ENCODE measurements around the gene OGT. TPM values are rescaled to one million over a fixed set of nuclear protein-coding genes. Genes with fewer than 3 reads are reported as not detected.
"Not testable (repeated sequence)": the region's sequence is repeated elsewhere in the genome, so short reads cannot be mapped to it uniquely, and the experiment has no call there.

The OGT gene
- total RNA-seq, 1 experiment from 2014 or later = 116 TPM

GRCh38 chrX:71609095-71609750 is 76.3 kb downstream of the OGT start:
- H2BK15ac ChIP-seq (ENCODE audit: low read depth, low read length) = no peak overlapping the region
- no peak overlapping the region for H2BK12ac ChIP-seq (ENCODE audit: insufficient read length, low read depth, low read length)
- no peaks in the 10 kb centered on the region for H4K20me1 ChIP-seq (ENCODE audit: control insufficient read depth, insufficient read depth, insufficient read length)
- H3K4ac ChIP-seq (ENCODE audit: low read depth, low read length) = no peak overlapping the region
- H3K36me3 Mint-ChIP-seq (ENCODE audit: insufficient read depth in 1 of 3, low read depth in 3 of 3) = peaks cover 16 to 47% (median 36%) of the 10 kb centered on the region in 3 experiments; a peak in 6 of 7 replicates
- H3K9me3 Mint-ChIP-seq = peaks cover 60 to 67% of the 10 kb centered on the region in 2 experiments
- no peaks in the 10 kb centered on the region for H3K23me2 ChIP-seq (ENCODE audit: insufficient read length, low read depth, low read length, poor library complexity, severe bottlenecking)
- no peak overlapping the region for H4K5ac ChIP-seq (ENCODE audit: insufficient read length, low read depth, low read length)
- H3K18ac ChIP-seq (ENCODE audit: insufficient read length, low read depth, low read length) = no peak overlapping the region
- no peak overlapping the region for H2BK20ac ChIP-seq (ENCODE audit: low read depth, low read length, poor library complexity, severe bottlenecking)
- H3K4me3 Mint-ChIP-seq = no peak overlapping the region; a peak in 1 of 5 replicates
- H3K79me2 ChIP-seq (ENCODE audit: insufficient read depth, low read length) = no peaks in the 10 kb centered on the region
- no peaks in the 10 kb centered on the region for H3K79me1 ChIP-seq (ENCODE audit: insufficient read depth, low read depth, low read length, poor library complexity, severe bottlenecking)
- H2BK5ac ChIP-seq (ENCODE audit: insufficient read length, low read length) = no peak overlapping the region
- no peak for DNase-seq
- no peaks in the 10 kb centered on the region for H3K4me1 ChIP-seq (ENCODE audit: insufficient read depth, low read length)
- H3K27ac Mint-ChIP-seq = no peak overlapping the region
- H3K4me1 Mint-ChIP-seq = no peaks in the 10 kb centered on the region
- H2AFZ ChIP-seq (ENCODE audit: low read length) = no peak overlapping the region
- H3T11ph ChIP-seq (ENCODE audit: low read length) = no peak overlapping the region
- H3K27me3 Mint-ChIP-seq (ENCODE audit: low read depth) = no peaks in the 10 kb centered on the region
- H3K14ac ChIP-seq (ENCODE audit: insufficient read depth, low read length) = no peak overlapping the region
- no peak overlapping the region for H3K27ac ChIP-seq (ENCODE audit: insufficient read length, low read depth, low read length)
- H3K9ac ChIP-seq (ENCODE audit: extremely low read depth, insufficient read length, low read length) = no peak overlapping the region
- H3K4me2 ChIP-seq (ENCODE audit: insufficient read depth, insufficient read length, low read length) = no peak overlapping the region
- H2BK120ac ChIP-seq (ENCODE audit: low read depth, low read length, poor library complexity, severe bottlenecking) = no peak overlapping the region
- no peak for TF ChIP-seq CTCF (conservative IDR thresholded peaks at IDR 0.05)
- no peaks in the 10 kb centered on the region for H3K27me3 ChIP-seq (ENCODE audit: insufficient read depth, low read length)
- peaks cover 87% of the 10 kb centered on the region for H3K9me3 ChIP-seq (ENCODE audit: control insufficient read depth, low read depth, low read length)
- H4K8ac ChIP-seq (replicated peaks; ENCODE audit: insufficient read length, low read depth, low read length) = no peak overlapping the region
- no peak overlapping the region for H3K23ac ChIP-seq (ENCODE audit: insufficient read length, low read depth, low read length)
- H3K56ac ChIP-seq (ENCODE audit: insufficient read length, low read depth, low read length) = no peak overlapping the region
- no CpG with 5 or more reads among the region's 3 CpGs for WGBS (ENCODE audit: extremely low coverage, insufficient read length, low lambda C conversion rate)
- H4K91ac ChIP-seq (ENCODE audit: insufficient read length, low read depth, low read length) = no peak overlapping the region
- no peak overlapping the region for H2AK5ac ChIP-seq (ENCODE audit: insufficient read length, low read length)

- DNase-seq; H4K8ac ChIP-seq (replicated peaks; ENCODE audit: insufficient read length, low read depth, low read length); H3K4me2 ChIP-seq (ENCODE audit: insufficient read depth, insufficient read length, low read length); H3K23ac ChIP-seq (ENCODE audit: insufficient read length, low read depth, low read length); H3K4me3 Mint-ChIP-seq; H2BK5ac ChIP-seq (ENCODE audit: insufficient read length, low read length); H3K79me2 ChIP-seq (ENCODE audit: insufficient read depth, low read length); H3K79me1 ChIP-seq (ENCODE audit: insufficient read depth, low read depth, low read length, poor library complexity, severe bottlenecking); H3K14ac ChIP-seq (ENCODE audit: insufficient read depth, low read length); H2AK5ac ChIP-seq (ENCODE audit: insufficient read length, low read length); H3T11ph ChIP-seq (ENCODE audit: low read length); H3K4me1 ChIP-seq (ENCODE audit: insufficient read depth, low read length); H3K18ac ChIP-seq (ENCODE audit: insufficient read length, low read depth, low read length); H2AFZ ChIP-seq (ENCODE audit: low read length); H4K20me1 ChIP-seq (ENCODE audit: control insufficient read depth, insufficient read depth, insufficient read length); H3K23me2 ChIP-seq (ENCODE audit: insufficient read length, low read depth, low read length, poor library complexity, severe bottlenecking); H3K27me3 Mint-ChIP-seq (ENCODE audit: low read depth); H3K27me3 ChIP-seq (ENCODE audit: insufficient read depth, low read length); H2BK15ac ChIP-seq (ENCODE audit: low read depth, low read length); H2BK12ac ChIP-seq (ENCODE audit: insufficient read length, low read depth, low read length); H3K4me1 Mint-ChIP-seq; H3K27ac ChIP-seq (ENCODE audit: insufficient read length, low read depth, low read length); H3K27ac Mint-ChIP-seq; H3K56ac ChIP-seq (ENCODE audit: insufficient read length, low read depth, low read length); H3K9ac ChIP-seq (ENCODE audit: extremely low read depth, insufficient read length, low read length); H2BK120ac ChIP-seq (ENCODE audit: low read depth, low read length, poor library complexity, severe bottlenecking); H2BK20ac ChIP-seq (ENCODE audit: low read depth, low read length, poor library complexity, severe bottlenecking); H3K4ac ChIP-seq (ENCODE audit: low read depth, low read length); H4K91ac ChIP-seq (ENCODE audit: insufficient read length, low read depth, low read length); H4K5ac ChIP-seq (ENCODE audit: insufficient read length, low read depth, low read length): not testable (repeated sequence)
- Mint-ChIP-seq H3K9me3 (peaks cover 72 to 73% of the 10 kb centered on the region in 2 experiments), H3K36me3 (ENCODE audit: insufficient read depth in 1 of 3, low read depth in 3 of 3) (peaks cover 19 to 48% (median 28%) of the 10 kb centered on the region in 3 experiments; a peak in 6 of 7 replicates)
- H3K9me3 ChIP-seq (ENCODE audit: control insufficient read depth, low read depth, low read length) = peaks cover 73% of the 10 kb centered on the region
- no CpG with 5 or more reads among the region's 9 CpGs for WGBS (ENCODE audit: extremely low coverage, insufficient read length, low lambda C conversion rate)
Measured at GRCh38 chrX:71611736-71612135, 78.8 kb downstream of the OGT start.
